GM18907 (cell line): ENCODE measurements around the gene CCDC33.

Source experiments
- ATAC-seq: cut with Tn5 transposase; IDR thresholded peaks from one replicate; pipeline ENCODE4 v1.9.1; 2021; ENCODE audit warnings: mild to moderate bottlenecking, moderate library complexity; ENCODE audit not compliant: unreplicated experiment

CCDC33 gene

GRCh38 chr15:74257105-74257504 is 21.0 kb downstream of the CCDC33 start:
- no peak for ATAC-seq

- no peak for ATAC-seq
These were observed 21.5 kb downstream of the CCDC33 start for GRCh38 chr15:74257623-74258022.

DNA sequence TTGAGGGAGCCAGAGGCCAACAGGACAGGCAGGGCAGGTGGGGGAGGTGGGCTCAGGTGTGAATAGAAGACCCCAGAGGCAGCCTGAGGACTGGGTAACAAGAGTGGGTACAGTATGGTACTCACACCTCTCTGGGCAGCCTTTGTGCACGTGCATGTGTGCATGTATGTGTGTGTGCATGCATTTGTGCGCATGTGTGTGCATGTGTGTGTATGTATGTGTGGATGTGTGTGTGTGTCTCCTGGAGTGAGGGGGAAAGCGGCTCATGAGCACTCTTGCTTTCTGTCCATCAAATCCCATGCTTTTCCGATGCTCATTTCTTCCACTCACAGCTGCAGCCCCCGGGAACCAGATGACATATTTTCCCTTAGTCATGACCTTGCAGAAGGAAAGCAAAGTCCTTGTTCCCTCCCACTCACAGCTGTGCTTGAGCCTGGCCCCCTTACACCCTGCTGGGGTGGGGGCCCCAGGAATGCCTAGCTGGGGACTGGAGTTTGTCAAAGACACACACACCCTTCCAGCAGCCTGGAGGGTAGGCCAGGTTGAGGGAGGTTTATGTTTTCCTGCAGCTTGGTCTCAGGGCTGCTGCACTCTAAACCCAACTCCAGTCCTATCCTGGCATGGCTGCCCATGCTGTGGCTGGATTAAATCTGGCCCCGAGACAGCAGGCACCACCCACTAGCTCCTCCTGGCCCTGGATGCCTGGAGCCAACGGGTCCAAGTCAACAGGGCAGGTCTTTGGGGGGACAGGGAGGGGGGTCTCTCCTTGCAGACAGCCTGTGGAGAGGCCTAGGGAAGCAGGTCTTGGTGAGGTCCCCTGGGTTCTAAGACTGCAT is 22.5 kb downstream of the CCDC33 start:
- ATAC-seq = no peak

GRCh38 chr15:74259292-74259648 is 23.1 kb downstream of the CCDC33 start:
- no peak for ATAC-seq

DNA sequence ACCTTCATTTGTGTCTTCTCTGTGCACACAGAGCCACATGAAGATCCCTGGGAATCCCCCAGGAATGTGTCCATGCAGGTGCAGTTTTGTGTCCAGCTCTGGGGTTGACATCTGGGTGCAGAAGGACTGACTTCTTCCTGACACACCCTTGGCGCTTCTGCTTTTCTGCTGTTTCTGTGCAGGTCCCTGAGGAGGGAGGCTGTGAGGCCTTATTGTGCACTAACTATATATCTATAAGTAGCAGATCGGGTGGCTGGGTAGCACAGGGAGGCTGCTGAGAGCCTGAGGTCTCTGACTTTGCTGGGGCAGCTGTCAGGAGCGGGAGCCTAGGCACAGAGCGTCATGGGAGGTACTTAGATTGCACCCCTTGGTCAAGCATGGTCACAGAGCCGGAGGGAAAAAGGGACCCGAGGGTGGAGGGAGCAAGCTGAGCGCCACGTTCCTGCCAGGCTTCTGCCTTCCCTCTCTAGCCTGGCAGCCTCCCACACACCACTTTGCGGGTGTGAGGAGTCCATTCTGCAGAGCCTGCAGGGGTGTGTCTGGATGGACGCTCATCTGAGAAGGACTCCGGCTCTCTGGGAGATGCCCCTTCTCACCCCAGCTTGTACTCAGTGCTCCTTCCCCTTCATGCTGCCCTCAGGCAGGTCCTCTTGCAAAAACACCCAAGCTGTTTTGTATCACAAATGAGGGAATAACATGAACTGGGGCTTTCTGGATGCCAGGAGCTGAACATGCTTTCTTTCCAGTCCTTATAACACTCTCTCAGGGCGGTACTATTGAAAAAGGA is 23.9 kb downstream of the CCDC33 start:
- no peak for ATAC-seq

- no peak for ATAC-seq
These were observed 24.9 kb downstream of the CCDC33 start for GRCh38 chr15:74261041-74261440.

- no peak for ATAC-seq
These were observed 25.6 kb downstream of the CCDC33 start for GRCh38 chr15:74261685-74262084.

DNA sequence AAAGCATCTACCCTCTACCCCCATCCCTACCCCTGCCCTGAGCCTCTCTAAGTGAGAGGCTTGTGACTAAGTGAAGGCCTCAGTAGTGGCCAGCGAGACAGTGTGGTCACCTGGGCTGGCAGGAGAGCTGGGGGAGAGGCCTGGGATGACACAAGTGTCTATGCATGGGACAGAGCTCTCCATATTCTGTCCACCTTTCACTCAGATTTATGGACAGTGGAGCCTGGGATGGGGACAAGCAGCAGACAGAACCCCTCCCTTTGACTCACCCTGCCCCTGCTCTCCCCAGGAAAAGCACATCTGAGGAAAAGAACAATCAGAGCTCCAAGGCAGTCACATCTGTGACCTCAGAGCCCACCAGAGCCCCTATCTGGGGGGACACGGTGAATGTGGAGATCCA is 26.0 kb downstream of the CCDC33 start:
- ATAC-seq = no peak

GRCh38 chr15:74262625-74263024 is 26.5 kb downstream of the CCDC33 start:
- no peak for ATAC-seq

DNA sequence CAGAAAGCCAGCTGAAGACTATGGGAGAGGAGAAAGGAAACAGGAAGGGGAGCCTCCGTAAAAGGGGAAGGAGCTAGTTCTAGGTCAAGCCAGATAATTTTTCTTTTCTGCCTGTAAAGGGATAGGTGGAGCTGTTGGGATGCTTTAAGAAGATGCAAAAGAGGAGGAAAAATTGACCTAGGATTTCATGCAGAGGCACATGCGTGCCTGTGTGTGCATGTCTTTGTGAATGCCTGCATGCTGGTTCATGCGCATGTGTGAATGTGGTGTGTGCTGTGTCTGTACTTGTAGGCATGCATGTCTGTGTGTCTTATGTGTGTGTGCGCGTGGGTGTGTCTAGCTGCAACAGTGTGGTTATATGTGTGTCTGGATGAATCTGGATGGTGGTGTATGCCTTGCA is 27.3 kb downstream of the CCDC33 start:
- no peak for ATAC-seq

GRCh38 chr15:74264081-74264501 is 28.0 kb downstream of the CCDC33 start:
- ATAC-seq = no peak

DNA sequence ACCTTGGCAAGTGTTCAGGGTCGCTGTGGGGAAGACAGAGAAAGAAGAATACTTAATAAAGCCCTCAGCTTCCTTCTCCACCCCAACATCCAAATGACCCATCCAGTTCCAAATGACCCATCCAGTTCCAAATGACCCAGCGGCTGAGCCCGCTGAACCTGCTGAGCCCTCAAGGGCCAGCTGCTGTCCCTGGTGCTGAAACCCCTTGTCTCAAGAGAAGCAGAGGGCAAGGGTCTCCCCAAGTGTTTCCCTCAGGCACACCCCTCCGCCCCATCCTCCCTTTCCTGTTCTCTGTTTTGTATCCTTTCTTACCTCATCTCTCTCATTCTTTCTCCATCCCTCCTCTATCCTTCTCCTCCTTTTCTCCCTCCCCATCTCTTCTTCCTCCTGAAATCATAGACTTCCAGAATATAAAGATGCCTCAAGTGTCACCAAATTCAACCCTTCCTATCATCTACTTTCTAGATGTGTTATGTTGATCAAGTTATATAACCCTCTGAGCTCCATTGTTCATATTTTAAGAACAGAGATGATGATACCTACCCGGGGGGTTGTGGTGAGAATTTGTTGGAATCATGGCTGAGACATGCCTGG is 29.0 kb downstream of the CCDC33 start:
- ATAC-seq = no peak

DNA sequence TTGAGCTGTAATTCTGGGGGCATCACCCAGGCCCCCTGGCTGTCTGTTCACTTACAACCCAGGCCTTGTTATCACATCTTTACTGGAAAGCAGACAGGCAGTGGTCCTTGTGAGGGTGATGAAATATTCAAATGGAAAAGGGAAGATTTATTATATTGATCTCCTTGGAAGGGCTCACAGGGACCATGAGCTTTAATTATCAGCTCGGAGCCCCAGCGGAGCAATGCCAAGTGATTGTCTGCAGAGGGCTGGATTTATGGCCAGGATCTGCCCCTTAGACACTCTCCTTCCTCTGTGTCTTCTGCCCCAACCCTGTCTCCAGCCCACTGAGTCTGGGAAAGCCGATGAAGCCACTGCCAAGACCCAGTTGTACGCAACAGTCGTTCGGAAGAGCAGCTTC is 31.9 kb downstream of the CCDC33 start:
- ATAC-seq = no peak

DNA sequence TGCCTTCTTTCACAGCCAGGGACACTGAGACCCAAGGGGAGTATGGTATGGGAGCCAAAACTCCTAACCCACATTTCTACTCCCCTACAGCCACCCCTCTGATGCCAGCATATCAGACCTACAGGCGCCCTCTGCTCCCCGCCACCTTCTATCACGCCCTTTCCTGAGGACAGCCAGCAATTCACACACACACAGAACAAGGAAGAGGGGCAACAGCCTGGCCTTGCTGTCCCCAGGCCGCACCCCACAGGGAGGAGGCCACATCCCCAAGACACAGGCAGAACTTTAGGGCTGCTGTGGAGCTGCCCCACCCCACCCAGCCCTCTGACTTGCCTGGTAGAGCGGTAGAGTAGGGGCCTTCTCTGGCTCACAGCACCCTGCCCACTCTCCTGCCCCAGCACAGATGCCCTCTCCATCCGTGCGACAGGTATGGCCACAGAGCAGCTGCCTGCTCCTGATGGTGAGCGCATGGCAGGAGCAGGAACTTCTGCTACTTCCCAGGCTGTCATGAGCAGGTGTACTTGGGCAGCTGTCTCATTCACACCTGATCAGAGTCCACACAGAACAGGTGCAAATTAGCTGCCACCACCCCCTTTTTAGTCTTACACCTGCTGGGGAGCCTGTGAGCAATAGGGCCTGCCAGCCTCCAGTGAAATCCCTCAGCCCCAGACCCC is 33.4 kb downstream of the CCDC33 start:
- ATAC-seq = no peak

GRCh38 chr15:74270155-74270554 is 34.0 kb downstream of the CCDC33 start:
- ATAC-seq = no peak

DNA sequence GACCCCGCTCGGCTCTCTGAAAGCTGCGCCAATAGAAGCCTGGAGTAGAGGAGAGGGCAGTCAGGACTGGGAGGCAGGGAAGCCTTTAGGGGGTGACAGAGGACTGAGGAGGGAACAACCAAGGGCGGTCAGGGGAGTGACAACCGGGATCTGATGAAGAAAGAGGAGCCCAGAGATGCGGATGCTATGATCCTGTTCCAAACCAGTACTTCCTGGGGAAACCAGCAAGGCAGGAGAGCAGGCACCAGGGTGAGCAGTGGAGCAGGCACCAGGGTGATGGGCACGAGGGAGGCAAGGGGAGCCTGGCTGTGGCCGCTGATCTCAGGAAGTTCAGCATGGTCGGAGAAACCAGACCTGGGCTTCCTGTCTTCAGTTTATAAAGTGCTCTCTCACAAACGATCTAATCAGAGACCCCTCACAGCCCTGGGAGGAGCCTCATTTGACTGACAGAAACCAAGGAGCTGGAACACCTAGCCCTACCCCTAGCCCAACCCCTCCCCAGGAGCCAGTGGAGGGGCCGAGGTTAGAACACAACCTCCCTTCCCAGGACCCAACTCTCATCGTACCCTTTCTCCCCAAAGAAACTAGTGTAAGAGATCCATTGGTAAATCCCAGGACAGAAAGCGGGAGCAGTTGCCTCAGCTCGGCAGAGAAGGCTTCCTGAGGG is 34.9 kb downstream of the CCDC33 start:
- ATAC-seq = no peak

- no peak for ATAC-seq
These were observed 36.7 kb downstream of the CCDC33 start for GRCh38 chr15:74272812-74273211.

GRCh38 chr15:74274470-74275038 is 38.4 kb downstream of the CCDC33 start:
- no peak for ATAC-seq

DNA sequence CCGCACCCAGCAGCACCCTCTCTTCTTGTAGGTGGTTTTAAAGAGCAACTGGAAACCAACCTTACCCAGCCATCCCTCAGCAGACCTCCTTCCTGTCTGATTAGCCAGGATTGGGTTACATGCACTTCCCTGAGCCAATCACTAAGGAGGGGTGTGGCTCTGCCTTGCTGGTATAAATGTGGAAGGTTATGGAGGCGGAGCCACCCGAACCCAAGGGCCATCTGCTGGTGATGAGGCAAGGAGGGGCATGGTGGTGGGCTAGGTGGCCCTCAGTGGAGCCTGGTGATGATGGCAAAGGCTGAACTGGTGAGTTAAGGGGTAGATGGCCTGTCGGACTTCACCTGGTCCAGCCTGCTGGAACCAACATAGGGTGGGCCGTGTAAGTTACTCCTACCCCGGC is 39.8 kb downstream of the CCDC33 start:
- ATAC-seq = no peak

DNA sequence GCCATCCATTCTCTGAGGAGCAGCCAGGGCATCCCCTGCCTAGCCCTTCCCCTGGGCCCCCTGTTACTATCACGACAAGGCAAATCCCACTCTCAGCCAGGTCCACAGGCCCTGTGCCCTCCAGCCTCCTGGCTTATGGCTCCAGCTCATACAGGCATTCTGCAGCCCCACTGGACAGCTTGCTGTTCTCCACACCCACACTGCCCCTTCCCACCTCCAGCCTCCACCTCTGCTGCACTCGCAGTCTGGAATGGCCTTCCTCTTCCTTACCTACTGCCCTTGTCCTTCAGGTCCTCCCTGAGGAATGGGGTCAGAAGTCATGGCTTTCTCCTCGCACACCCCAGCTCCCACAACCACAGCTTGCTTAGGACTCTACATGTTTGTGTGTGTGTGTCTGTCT is 40.4 kb downstream of the CCDC33 start:
- no peak for ATAC-seq
